Upper lobe of left lung (tissue), 4 donors: ENCODE data around the gene COL23A1.

Source experiments
- CTCF ChIP-seq, 6 experiments: fragments of 450-650 bp in 4 of 6; fragments of 200-600 bp in 2 of 6; sonication (generic) in 2 of 6; IDR thresholded peaks; one replicate each; pipeline ENCODE4 v1.5.1; 2016 to 2019; ENCODE audit warnings: antibody characterized with exemption in 6 of 6
- EP300 ChIP-seq, 4 donors: sonication (generic); formaldehyde crosslinking; IDR thresholded peaks; one replicate each; pipeline ENCODE4 v1.5.1; 2017; ENCODE audit warnings: antibody characterized with exemption in 4 of 4, control low read depth in 2 of 4
- POLR2A ChIP-seq, 4 donors: fragments of 450-650 bp; IDR thresholded peaks; one replicate each; pipeline ENCODE4 v1.5.1; 2016 to 2017; ENCODE audit warnings: antibody characterized with exemption in 4 of 4, mild to moderate bottlenecking in 2 of 4
- POLR2AphosphoS5 ChIP-seq, 2 donors: sonication (generic); formaldehyde crosslinking; IDR thresholded peaks; one replicate each; pipeline ENCODE4 v1.5.1; 2017; ENCODE audit warnings: antibody characterized with exemption in 2 of 2

GRCh38 chr5:178350361-178351220 is 239.6 kb downstream of the COL23A1 start:
- no peak for TF ChIP-seq CTCF (IDR thresholded peaks at IDR 0.05)
- no peak for TF ChIP-seq POLR2AphosphoS5 (IDR thresholded peaks at IDR 0.05)
- TF ChIP-seq POLR2A (IDR thresholded peaks at IDR 0.05) = no peak
- TF ChIP-seq EP300 (IDR thresholded peaks at IDR 0.05) = no peak
